Measurements from ENCODE around the gene KCNN3.

Gene KCNN3

GRCh38 chr1:154799188-154799587 lies 70.9 kb downstream of the KCNN3 start:
- Histone ChIP-seq H3K27ac (no peak overlapping the region), H3K36me3 (no peaks in the 10 kb centered on the region), H3K4me3 (ENCODE audit: low read depth in 1 of 2, low read length in 1 of 2) (no peak overlapping the region), H3K27me3 (peaks cover 27% of the 10 kb centered on the region), H3K4me1 (ENCODE audit: control insufficient read depth in 1 of 2, insufficient read depth in 1 of 2, low read depth in 1 of 2, low read length in 1 of 2) (no peaks in the 10 kb centered on the region), H3K9me3 (no peaks in the 10 kb centered on the region)
- no peak for TF ChIP-seq CTCF (IDR thresholded peaks at IDR 0.05)

- Histone ChIP-seq H3K9me3 (no peaks in the 10 kb centered on the region), H3K27me3 (peaks cover 28% of the 10 kb centered on the region), H3K36me3 (no peaks in the 10 kb centered on the region), H3K4me1 (ENCODE audit: control insufficient read depth in 1 of 2, insufficient read depth in 1 of 2, low read depth in 1 of 2, low read length in 1 of 2) (no peaks in the 10 kb centered on the region), H3K27ac (no peak overlapping the region), H3K4me3 (ENCODE audit: low read depth in 1 of 2, low read length in 1 of 2) (no peak overlapping the region)
- TF ChIP-seq CTCF (IDR thresholded peaks at IDR 0.05), result no peak
Observed at GRCh38 chr1:154798645-154799044, 71.4 kb downstream of the KCNN3 start.

- H3K9me3 ChIP-seq, result no peaks in the 10 kb centered on the region
- H3K27ac ChIP-seq, result no peak overlapping the region
- no peak overlapping the region for H3K4me3 ChIP-seq (ENCODE audit: low read depth in 1 of 2, low read length in 1 of 2)
- no peaks in the 10 kb centered on the region for H3K4me1 ChIP-seq (ENCODE audit: control insufficient read depth in 1 of 2, insufficient read depth in 1 of 2, low read depth in 1 of 2, low read length in 1 of 2)
- TF ChIP-seq CTCF (IDR thresholded peaks at IDR 0.05), result no peak
- no peaks in the 10 kb centered on the region for H3K36me3 ChIP-seq
- H3K27me3 ChIP-seq, result peaks cover 42% of the 10 kb centered on the region
Observed at GRCh38 chr1:154797175-154797574, 72.9 kb downstream of the KCNN3 start.

- no peaks in the 10 kb centered on the region for H3K4me1 ChIP-seq (ENCODE audit: control insufficient read depth in 1 of 2, insufficient read depth in 1 of 2, low read depth in 1 of 2, low read length in 1 of 2)
Observed at GRCh38 chr1:154796303-154796892, 73.7 kb downstream of the KCNN3 start.

GRCh38 chr1:154794608-154795007 lies 75.5 kb downstream of the KCNN3 start:
- H3K36me3 ChIP-seq, result no peaks in the 10 kb centered on the region
- H3K4me3 ChIP-seq (ENCODE audit: low read depth in 1 of 2, low read length in 1 of 2), result no peak overlapping the region
- H3K27ac ChIP-seq, result no peak overlapping the region
- no peak for TF ChIP-seq CTCF (IDR thresholded peaks at IDR 0.05)
- H3K27me3 ChIP-seq, result peaks cover 65% of the 10 kb centered on the region
- H3K9me3 ChIP-seq, result no peaks in the 10 kb centered on the region
- no peaks in the 10 kb centered on the region for H3K4me1 ChIP-seq (ENCODE audit: control insufficient read depth in 1 of 2, insufficient read depth in 1 of 2, low read depth in 1 of 2, low read length in 1 of 2)

More at GRCh38 chr1:154796303-154796892, 73.7 kb downstream of the KCNN3 start:
- no peak for TF ChIP-seq CTCF (IDR thresholded peaks at IDR 0.05)
- Histone ChIP-seq H3K4me3 (ENCODE audit: low read depth in 1 of 2, low read length in 1 of 2) (no peak overlapping the region), H3K27ac (no peak overlapping the region), H3K9me3 (no peaks in the 10 kb centered on the region), H3K27me3 (peaks cover 50% of the 10 kb centered on the region), H3K36me3 (no peaks in the 10 kb centered on the region)
